ENCODE measurements around the gene RNF103. TPM values are rescaled to one million over a fixed set of nuclear protein-coding genes. Genes with fewer than 3 reads are reported as not detected.

The RNF103 gene
- total and polyA plus RNA-seq, 2 of the 13 experiments (the other 11 are each of a cell fraction or from before 2014, with no cell fraction given): 19.8 to 21.1 TPM

GRCh38 chr2:86623494-86624266 lies at the start of gene RNF103 (continued):
- TF ChIP-seq, protein P1, sequence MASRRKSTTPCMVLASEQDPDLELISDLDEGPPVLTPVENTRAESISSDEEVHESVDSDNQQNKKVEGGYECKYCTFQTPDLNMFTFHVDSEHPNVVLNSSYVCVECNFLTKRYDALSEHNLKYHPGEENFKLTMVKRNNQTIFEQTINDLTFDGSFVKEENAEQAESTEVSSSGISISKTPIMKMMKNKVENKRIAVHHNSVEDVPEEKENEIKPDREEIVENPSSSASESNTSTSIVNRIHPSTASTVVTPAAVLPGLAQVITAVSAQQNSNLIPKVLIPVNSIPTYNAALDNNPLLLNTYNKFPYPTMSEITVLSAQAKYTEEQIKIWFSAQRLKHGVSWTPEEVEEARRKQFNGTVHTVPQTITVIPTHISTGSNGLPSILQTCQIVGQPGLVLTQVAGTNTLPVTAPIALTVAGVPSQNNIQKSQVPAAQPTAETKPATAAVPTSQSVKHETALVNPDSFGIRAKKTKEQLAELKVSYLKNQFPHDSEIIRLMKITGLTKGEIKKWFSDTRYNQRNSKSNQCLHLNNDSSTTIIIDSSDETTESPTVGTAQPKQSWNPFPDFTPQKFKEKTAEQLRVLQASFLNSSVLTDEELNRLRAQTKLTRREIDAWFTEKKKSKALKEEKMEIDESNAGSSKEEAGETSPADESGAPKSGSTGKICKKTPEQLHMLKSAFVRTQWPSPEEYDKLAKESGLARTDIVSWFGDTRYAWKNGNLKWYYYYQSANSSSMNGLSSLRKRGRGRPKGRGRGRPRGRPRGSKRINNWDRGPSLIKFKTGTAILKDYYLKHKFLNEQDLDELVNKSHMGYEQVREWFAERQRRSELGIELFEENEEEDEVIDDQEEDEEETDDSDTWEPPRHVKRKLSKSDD (CRISPR knock-in tag; IDR thresholded peaks at IDR 0.05; ENCODE audit: low read depth): peak; percentile 50
- TF ChIP-seq ZMYM2 (CRISPR knock-in tag; IDR thresholded peaks at IDR 0.05) (no peak), ZNF143 (CRISPR knock-in tag; IDR thresholded peaks at IDR 0.05) (no peak), PATZ1 (CRISPR knock-in tag; IDR thresholded peaks at IDR 0.05) (peak; percentile 87), ZBTB42 (CRISPR knock-in tag; IDR thresholded peaks at IDR 0.05) (peak; percentile 88; the same call in 1 of the 2 replicates), ZC3H13 (CRISPR knock-in tag; IDR thresholded peaks at IDR 0.05) (0 out of 2 replicates have a peak, but pooled peaks have one; percentile 77), NFIB (CRISPR knock-in tag; IDR thresholded peaks at IDR 0.05; ENCODE audit: borderline replicate concordance) (no peak), ZNF543 (CRISPR knock-in tag; IDR thresholded peaks at IDR 0.05) (peak; percentile 70), ZNF207 (IDR thresholded peaks at IDR 0.05; ENCODE audit: borderline replicate concordance) (no peak), KLF12 (CRISPR knock-in tag; IDR thresholded peaks at IDR 0.05; ENCODE audit: borderline replicate concordance) (peak; percentile 35; the same call in 1 of the 2 replicates), ERF (CRISPR knock-in tag; IDR thresholded peaks at IDR 0.05) (peak; percentile 89), MTA3 (CRISPR knock-in tag; IDR thresholded peaks at IDR 0.05) (no peak), SKI (IDR thresholded peaks at IDR 0.05; ENCODE audit: partially characterized antibody) (peak; percentile 75), ZNF431 (CRISPR knock-in tag; IDR thresholded peaks at IDR 0.05; ENCODE audit: borderline replicate concordance, low read depth) (peak; percentile 43), SP5 (CRISPR knock-in tag; IDR thresholded peaks at IDR 0.05; ENCODE audit: borderline replicate concordance, low read depth) (peak; percentile 96), ZNF879 (CRISPR knock-in tag; IDR thresholded peaks at IDR 0.05) (peak; percentile 89), ZNF580 (CRISPR knock-in tag; IDR thresholded peaks at IDR 0.05; ENCODE audit: borderline replicate concordance, low read depth) (peak; percentile 55; the same call in 1 of the 2 replicates)
- TF ChIP-seq, protein P2, sequence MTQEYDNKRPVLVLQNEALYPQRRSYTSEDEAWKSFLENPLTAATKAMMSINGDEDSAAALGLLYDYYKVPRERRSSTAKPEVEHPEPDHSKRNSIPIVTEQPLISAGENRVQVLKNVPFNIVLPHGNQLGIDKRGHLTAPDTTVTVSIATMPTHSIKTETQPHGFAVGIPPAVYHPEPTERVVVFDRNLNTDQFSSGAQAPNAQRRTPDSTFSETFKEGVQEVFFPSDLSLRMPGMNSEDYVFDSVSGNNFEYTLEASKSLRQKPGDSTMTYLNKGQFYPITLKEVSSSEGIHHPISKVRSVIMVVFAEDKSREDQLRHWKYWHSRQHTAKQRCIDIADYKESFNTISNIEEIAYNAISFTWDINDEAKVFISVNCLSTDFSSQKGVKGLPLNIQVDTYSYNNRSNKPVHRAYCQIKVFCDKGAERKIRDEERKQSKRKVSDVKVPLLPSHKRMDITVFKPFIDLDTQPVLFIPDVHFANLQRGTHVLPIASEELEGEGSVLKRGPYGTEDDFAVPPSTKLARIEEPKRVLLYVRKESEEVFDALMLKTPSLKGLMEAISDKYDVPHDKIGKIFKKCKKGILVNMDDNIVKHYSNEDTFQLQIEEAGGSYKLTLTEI (CRISPR knock-in tag; conservative IDR thresholded peaks at IDR 0.05): no peak
- TF ChIP-seq, protein P3, sequence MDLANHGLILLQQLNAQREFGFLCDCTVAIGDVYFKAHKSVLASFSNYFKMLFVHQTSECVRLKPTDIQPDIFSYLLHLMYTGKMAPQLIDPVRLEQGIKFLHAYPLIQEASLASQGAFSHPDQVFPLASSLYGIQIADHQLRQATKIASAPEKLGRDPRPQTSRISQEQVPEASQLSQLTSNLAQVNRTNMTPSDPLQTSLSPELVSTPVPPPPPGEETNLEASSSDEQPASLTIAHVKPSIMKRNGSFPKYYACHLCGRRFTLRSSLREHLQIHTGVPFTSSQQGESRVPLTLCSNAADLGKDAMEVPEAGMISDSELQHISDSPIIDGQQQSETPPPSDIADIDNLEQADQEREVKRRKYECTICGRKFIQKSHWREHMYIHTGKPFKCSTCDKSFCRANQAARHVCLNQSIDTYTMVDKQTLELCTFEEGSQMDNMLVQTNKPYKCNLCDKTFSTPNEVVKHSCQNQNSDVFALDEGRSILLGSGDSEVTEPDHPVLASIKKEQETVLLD (CRISPR knock-in tag; IDR thresholded peaks at IDR 0.05; ENCODE audit: low read depth): peak; percentile 97

Measured in HepG2 (cell line).